Esophagus squamous epithelium (tissue), 5 donors: ENCODE data around the gene FCGR3A. TPM values are rescaled to one million over a fixed set of nuclear protein-coding genes. Genes with fewer than 3 reads are reported as not detected.
A peak's percentile ranks its signal among the peaks of the same experiment; 100 is the strongest.

Experiments used
- DNase-seq: peaks from one replicate; lab custom pipeline; 2025; lab: John Stamatoyannopoulos, UW
- H3K27ac ChIP-seq, 4 donors: fragments of 200-600 bp; sonication (generic); one replicate each; pipeline ENCODE4 v1.5.1; 2016 to 2019; ENCODE audit warnings: mild to moderate bottlenecking in 1 of 4
- H3K27me3 ChIP-seq, 4 donors: fragments of 200-600 bp; sonication (generic); 1 replicate in 3 of 4; 2 replicates in 1 of 4; pipeline versions ENCODE4 v1.5.1 to v1.6.0; 2017 to 2021; ENCODE audit warnings: antibody characterized with exemption in 1 of 4
- H3K36me3 ChIP-seq, 3 donors: fragments of 200-600 bp; sonication (generic); one replicate each; pipeline ENCODE4 v1.5.1; 2016 to 2019
- H3K4me1 ChIP-seq, 3 donors: fragments of 200-600 bp; sonication (generic); one replicate each; pipeline ENCODE4 v1.5.1; 2017 to 2019
- H3K4me3 ChIP-seq, 4 donors: fragments of 200-600 bp; sonication (generic); 1 replicate in 3 of 4; 2 replicates in 1 of 4; pipeline ENCODE4 v1.5.1; 2016 to 2019; ENCODE audit warnings: mild to moderate bottlenecking in 2 of 4, moderate library complexity in 1 of 4
- H3K9me3 ChIP-seq, 3 donors: fragments of 200-600 bp; sonication (generic); one replicate each; pipeline ENCODE4 v1.5.1; 2016 to 2019
- CTCF ChIP-seq, 6 experiments: fragments of 450-650 bp in 4 of 6; fragments of 200-600 bp in 2 of 6; sonication (generic) in 2 of 6; IDR thresholded peaks; one replicate each; pipeline ENCODE4 v1.5.1; 2016 to 2019; ENCODE audit warnings: antibody characterized with exemption in 6 of 6, mild to moderate bottlenecking in 4 of 6, moderate library complexity in 4 of 6
- POLR2A ChIP-seq, 4 donors: fragments of 450-650 bp; IDR thresholded peaks; one replicate each; pipeline ENCODE4 v1.6.1; 2017; ENCODE audit warnings: antibody characterized with exemption in 4 of 4, mild to moderate bottlenecking in 4 of 4, moderate library complexity in 3 of 4
- WGBS, 2 donors: methylation state at CpG; one replicate each; pipeline ENCODE4 v1.1.5; 2018; 5-methylcytosine and 5-hydroxymethylcytosine counted together
- intact Hi-C: fragments of 100-400 bp; cut with DNase I; formaldehyde crosslinking; loops from one replicate; pipeline ENCODE4 v1.15.0; 2022
- total RNA-seq, 4 donors: library from RNA; depleted of rRNA; stranded (reverse); fragments of >200 nt; gene quantifications; one replicate each; pipeline ENCODE4 v1.1.0, GENCODE V29; 2016
- donor health status: DM: yes; HTN: yes; CAD: no.

FCGR3A gene
- total RNA-seq, 4 donors from 2014 or later: 0.23 to 15.5 (median 1.9) TPM

- 75 to 90% methylated on average over 3 of the region's 7 CpGs for WGBS, 2 donors
- no peaks in the 10 kb centered on the region for H3K36me3 ChIP-seq
- H3K4me3 ChIP-seq: no peak overlapping the region
- intact Hi-C loops: no loop called here
- no peaks in the 10 kb centered on the region for H3K9me3 ChIP-seq
- no peak overlapping the region for H3K27ac ChIP-seq
- H3K4me1 ChIP-seq: peaks cover 0 to 21% (median 9%) of the 10 kb centered on the region in 3 donors
- DNase-seq: no peak
- no peak for TF ChIP-seq POLR2A (IDR thresholded peaks at IDR 0.05)
- TF ChIP-seq CTCF (IDR thresholded peaks at IDR 0.05): no peak
- H3K27me3 ChIP-seq: peaks cover 0 to 2% (median 0%) of the 10 kb centered on the region in 4 donors
Measured at GRCh38 chr1:161511756-161512060, 37.9 kb downstream of the FCGR3A start.

- DNase-seq: no peak
- Histone ChIP-seq H3K27ac (no peak overlapping the region), H3K27me3 (peaks cover 0 to 7% (median 0%) of the 10 kb centered on the region in 4 donors), H3K36me3 (no peaks in the 10 kb centered on the region), H3K4me1 (peaks cover 0 to 26% (median 9%) of the 10 kb centered on the region in 3 donors), H3K9me3 (no peaks in the 10 kb centered on the region), H3K4me3 (no peak overlapping the region)
- intact Hi-C loops: no loop called here
- TF ChIP-seq POLR2A (IDR thresholded peaks at IDR 0.05): no peak
- no peak for TF ChIP-seq CTCF (IDR thresholded peaks at IDR 0.05)
- 75 to 79% methylated on average over 2 to 4 of the region's 5 CpGs for WGBS, 2 donors
Measured at GRCh38 chr1:161511018-161511755, 38.4 kb downstream of the FCGR3A start.

GRCh38 chr1:161510477-161510876, 39.1 kb downstream of the FCGR3A start:
- 76 to 83% methylated on average over 3 of the region's 3 CpGs for WGBS, 2 donors
- Histone ChIP-seq H3K36me3 (no peaks in the 10 kb centered on the region), H3K27ac (no peak overlapping the region), H3K9me3 (no peaks in the 10 kb centered on the region), H3K4me3 (no peak overlapping the region), H3K4me1 (peaks cover 0 to 26% (median 9%) of the 10 kb centered on the region in 3 donors), H3K27me3 (peaks cover 0 to 12% (median 0%) of the 10 kb centered on the region in 4 donors)
- intact Hi-C loops: no loop called here
- no peak for TF ChIP-seq POLR2A (IDR thresholded peaks at IDR 0.05)
- no peak for TF ChIP-seq CTCF (IDR thresholded peaks at IDR 0.05)
- DNase-seq: no peak

GRCh38 chr1:161506336-161507223, 43.0 kb downstream of the FCGR3A start:
- intact Hi-C loops: no loop called here
- peaks cover 0 to 12% (median 0%) of the 10 kb centered on the region in 3 donors for H3K4me1 ChIP-seq
- WGBS, 2 donors: 35 to 42% methylated on average over 5 to 7 of the region's 15 CpGs
- peak overlapping the region in 1 of 4 donors; percentile 18 for H3K27ac ChIP-seq
- H3K4me3 ChIP-seq: peak overlapping the region in 2 of 4 donors; percentile 14 to 35
- TF ChIP-seq CTCF (IDR thresholded peaks at IDR 0.05) (no peak), POLR2A (IDR thresholded peaks at IDR 0.05) (peak in 1 of 4 donors; percentile 18)
- no peaks in the 10 kb centered on the region for H3K36me3 ChIP-seq
- H3K27me3 ChIP-seq: peaks cover 0 to 46% (median 0%) of the 10 kb centered on the region in 4 donors
- no peaks in the 10 kb centered on the region for H3K9me3 ChIP-seq
- DNase-seq: no peak

GRCh38 chr1:161505686-161506085, 43.9 kb downstream of the FCGR3A start:
- intact Hi-C loops: no loop called here
- Histone ChIP-seq H3K9me3 (no peaks in the 10 kb centered on the region), H3K27me3 (peaks cover 0 to 51% (median 0%) of the 10 kb centered on the region in 4 donors), H3K4me1 (peaks cover 0 to 12% (median 0%) of the 10 kb centered on the region in 3 donors), H3K27ac (peak overlapping the region in 1 of 4 donors; percentile 18), H3K36me3 (no peaks in the 10 kb centered on the region), H3K4me3 (peak overlapping the region in 2 of 4 donors; percentile 14 to 35)
- 78 to 87% methylated on average over 4 to 6 of the region's 6 CpGs for WGBS, 2 donors
- no peak for DNase-seq
- TF ChIP-seq CTCF (IDR thresholded peaks at IDR 0.05) (no peak), POLR2A (IDR thresholded peaks at IDR 0.05) (no peak)
